Astrocyte (in vitro differentiated cells and primary cell): ENCODE data around the gene POLR1D.

Experiments
- CTCF ChIP-seq: IDR thresholded peaks from 2 replicates; pipeline ENCODE4 v1.5.1; 2011; ENCODE audit warnings: low read depth, mild to moderate bottlenecking, inconsistent platforms, low read length, moderate library complexity; ENCODE audit not compliant: insufficient read depth
- EZH2 ChIP-seq: IDR thresholded peaks from 2 replicates; pipeline ENCODE4 v1.6.1; 2012; ENCODE audit warnings: mild to moderate bottlenecking, low read length, inconsistent platforms; ENCODE audit not compliant: insufficient read depth

GRCh38 chr13:27632214-27632613 is 10.5 kb downstream of the POLR1D start:
- no peak for TF ChIP-seq CTCF
- no peak for TF ChIP-seq EZH2
